LNCAP (cell line): ENCODE results near the gene TRABD2B.

Experiments used
- TF ChIP-seq, protein P1 (sequence below): fragments of 450-650 bp; IDR thresholded peaks from 2 replicates; pipeline ENCODE4 v1.5.1; 2017; ENCODE audit warnings: mild to moderate bottlenecking

The TRABD2B gene

DNA sequence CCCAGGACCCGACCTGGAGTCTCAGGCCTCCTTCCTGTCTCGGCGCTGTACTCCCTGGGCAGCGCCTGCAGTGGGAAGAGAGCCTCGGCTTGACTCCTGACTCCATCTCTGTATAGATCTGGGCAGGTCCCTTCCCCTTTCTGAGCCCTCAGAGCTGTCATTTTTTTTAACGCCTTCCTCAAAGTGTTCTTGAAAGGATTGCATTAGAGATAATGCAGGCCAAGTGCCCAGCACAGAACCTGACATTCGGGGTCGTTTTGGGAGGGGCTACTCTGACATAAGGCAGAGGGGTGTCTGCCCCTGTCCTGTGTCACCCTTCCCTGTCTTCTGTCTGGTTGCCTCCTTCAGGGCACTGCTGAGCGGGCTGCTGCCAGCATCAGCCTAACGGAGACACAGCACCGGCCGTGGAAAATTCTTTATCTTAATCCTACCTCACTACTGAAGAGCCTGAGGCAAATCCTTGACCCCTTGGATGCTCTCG is 271.6 kb downstream of the TRABD2B start:
- TF ChIP-seq, protein P1, sequence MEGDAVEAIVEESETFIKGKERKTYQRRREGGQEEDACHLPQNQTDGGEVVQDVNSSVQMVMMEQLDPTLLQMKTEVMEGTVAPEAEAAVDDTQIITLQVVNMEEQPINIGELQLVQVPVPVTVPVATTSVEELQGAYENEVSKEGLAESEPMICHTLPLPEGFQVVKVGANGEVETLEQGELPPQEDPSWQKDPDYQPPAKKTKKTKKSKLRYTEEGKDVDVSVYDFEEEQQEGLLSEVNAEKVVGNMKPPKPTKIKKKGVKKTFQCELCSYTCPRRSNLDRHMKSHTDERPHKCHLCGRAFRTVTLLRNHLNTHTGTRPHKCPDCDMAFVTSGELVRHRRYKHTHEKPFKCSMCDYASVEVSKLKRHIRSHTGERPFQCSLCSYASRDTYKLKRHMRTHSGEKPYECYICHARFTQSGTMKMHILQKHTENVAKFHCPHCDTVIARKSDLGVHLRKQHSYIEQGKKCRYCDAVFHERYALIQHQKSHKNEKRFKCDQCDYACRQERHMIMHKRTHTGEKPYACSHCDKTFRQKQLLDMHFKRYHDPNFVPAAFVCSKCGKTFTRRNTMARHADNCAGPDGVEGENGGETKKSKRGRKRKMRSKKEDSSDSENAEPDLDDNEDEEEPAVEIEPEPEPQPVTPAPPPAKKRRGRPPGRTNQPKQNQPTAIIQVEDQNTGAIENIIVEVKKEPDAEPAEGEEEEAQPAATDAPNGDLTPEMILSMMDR: no peak

DNA sequence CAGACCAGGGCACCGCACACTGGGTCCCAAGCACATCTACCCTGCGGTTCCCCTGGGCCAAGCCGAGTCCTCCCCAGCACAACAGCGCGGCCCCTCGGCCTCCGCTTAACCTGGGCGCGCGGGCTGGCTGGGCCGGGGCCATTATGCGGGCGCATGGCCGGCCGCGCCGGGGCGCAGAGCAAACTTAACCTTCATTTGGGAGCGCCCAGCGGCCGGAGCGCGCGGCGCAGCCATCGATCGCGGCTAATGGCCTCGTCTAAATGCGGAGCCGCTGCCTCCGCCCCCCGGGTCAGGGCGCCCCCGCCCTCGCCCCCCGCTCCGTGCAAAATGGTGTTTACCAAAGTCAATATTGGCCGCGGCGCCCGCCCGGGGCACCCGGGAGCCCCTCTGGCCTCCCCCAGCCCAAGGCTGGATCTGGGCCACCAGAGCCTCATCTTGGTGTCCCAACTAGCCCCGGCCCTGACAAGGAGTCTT is 272.1 kb downstream of the TRABD2B start:
- TF ChIP-seq, protein P1: no peak

DNA sequence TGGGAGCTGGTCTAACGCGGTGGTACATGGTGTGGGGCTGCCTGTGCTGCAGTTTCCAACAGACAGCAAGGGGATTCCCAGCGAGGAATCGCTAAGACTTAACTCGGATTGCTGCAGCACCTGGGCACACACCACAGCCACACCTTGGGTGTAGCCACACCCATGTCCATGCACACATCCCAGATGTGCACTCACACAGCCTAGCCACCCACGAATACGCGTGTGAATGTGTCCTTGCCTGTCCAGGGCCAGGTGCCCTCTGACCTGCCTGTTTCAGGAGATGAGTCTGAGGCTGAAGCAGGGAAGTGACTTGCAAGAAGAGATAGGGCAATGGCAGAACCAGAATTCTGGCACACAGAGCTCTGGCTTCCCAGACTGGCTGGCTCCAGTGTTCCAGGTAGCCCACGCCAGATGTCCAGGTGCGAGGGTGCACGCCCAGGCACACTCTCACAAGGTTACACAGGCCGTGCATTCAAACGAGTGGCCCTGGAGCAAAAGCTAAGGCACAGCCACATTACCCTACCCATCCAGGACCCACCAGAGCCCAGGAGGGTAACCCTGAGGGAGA is 272.7 kb downstream of the TRABD2B start:
- TF ChIP-seq, protein P1: no peak

DNA sequence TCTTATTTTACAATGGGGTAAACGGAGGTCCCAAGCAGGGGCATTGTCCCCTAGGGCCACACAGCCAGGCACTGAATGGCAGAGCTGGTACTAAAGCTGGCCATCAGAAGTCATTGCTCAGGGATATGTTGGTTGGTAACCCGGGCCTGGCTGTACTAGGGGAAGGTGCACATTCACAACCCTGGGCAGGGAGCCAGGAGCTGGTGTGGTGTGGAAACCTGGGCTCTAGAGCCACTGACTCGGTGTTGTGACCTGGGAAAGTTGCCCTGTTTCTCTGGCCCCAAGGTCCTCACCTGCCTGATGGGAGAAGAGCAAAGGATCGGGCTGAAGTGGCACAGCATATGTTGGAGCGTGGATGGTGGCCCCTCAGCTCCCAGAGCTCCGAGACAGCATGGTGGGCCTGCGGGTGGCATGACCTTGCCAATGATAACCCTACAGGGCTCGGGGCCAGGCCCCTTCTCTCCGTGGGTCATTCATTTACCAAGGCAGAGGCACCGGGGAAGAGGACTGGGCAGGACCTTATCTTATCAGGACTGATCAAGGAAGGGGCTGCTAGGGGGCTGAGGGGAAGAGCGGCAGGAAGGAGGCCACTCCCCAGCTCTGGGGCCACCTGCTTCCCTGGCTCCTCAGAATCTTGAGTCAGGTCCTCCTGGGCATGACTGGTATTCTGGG is 274.1 kb downstream of the TRABD2B start:
- TF ChIP-seq, protein P1: no peak

DNA sequence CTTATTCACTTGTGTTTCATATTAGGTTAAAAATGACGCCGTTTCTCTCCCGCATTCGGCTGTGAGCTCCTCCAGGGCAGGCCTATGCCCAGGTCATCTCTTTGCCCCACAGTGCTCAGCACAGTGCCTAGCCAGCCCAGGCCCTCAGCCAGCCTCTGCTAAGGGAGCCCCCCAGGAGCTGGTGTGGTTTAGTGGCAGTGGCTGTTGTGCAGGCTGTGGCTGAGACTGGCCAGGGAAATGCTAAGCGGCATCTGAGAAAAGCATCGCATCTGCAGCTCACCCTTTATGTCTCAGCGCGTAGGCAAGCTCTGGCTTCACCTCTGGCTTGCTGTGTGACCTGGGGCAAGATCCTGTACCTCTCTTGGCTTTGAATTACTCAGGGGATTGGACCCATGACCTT is 275.1 kb downstream of the TRABD2B start:
- TF ChIP-seq, protein P1: no peak

DNA sequence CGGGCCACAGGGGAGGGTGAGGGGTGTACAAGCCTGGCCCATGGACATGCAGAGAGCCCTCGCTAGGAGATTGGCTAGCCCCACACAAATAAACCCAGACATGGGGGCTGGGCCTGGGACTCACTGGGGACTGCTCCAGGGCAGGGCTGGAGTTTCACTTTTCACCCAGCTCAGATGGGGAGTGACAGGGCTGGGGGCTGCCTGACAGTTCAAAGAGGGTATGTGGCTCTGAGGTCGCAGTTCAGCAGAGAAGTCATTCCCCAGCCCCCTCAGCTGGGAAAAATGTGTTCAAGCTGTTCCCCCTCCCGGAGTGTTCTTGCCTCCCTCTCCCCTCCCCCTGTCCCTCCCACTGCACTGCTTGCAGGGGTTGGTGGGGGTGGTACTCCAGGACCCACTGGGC is 277.1 kb downstream of the TRABD2B start:
- TF ChIP-seq, protein P1: no peak

DNA sequence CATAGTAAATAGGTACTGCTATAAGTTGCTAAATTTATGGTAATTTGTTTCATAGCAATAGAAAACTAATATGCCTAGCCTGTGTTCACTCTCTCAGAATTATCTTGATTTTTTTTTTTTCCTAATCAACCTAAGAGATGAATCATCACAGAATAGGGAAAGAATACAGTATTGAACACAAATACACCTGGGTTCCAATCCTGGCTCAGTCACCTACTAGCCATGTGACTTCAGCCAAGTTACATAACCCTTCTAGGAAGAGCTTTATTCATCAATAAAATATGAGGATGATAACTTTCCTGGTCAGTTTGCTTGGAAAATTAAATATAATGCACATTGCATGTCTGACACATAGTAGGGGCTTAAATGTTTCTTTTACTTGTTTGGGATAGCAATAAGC is 279.8 kb downstream of the TRABD2B start:
- TF ChIP-seq, protein P1: no peak
